Endodermal cell (in vitro differentiated cells): ENCODE results near the gene KHDC4. TPM values are rescaled to one million over a fixed set of nuclear protein-coding genes. Genes with fewer than 3 reads are reported as not detected.

Source experiments
- DNase-seq: peaks from one replicate; pipeline ENCODE4 v3.0.0-alpha.2; 2017
- H3K27ac ChIP-seq: 2 replicates; pipeline ENCODE4 v1.5.1; 2013; ENCODE audit warnings: mild to moderate bottlenecking, low read depth, low read length, moderate library complexity
- H3K27me3 ChIP-seq: 2 replicates; pipeline ENCODE4 v1.6.1; 2013; ENCODE audit warnings: mild to moderate bottlenecking, low read length, moderate library complexity; ENCODE audit not compliant: insufficient read depth, control insufficient read depth, poor library complexity, severe bottlenecking
- H3K36me3 ChIP-seq: 2 replicates; pipeline ENCODE4 v1.7.0; 2013; ENCODE audit warnings: mild to moderate bottlenecking, low read length, moderate library complexity; ENCODE audit not compliant: control insufficient read depth, insufficient read depth
- H3K4me1 ChIP-seq: one replicate; pipeline ENCODE4 v1.7.0; 2013; ENCODE audit warnings: low read length; ENCODE audit not compliant: control insufficient read depth, insufficient read depth
- H3K4me3 ChIP-seq: 2 replicates; pipeline ENCODE4 v1.5.1; 2013; ENCODE audit warnings: mild to moderate bottlenecking, low read length, moderate library complexity
- H3K9ac ChIP-seq: 2 replicates; pipeline ENCODE4 v1.6.1; 2013; ENCODE audit warnings: mild to moderate bottlenecking, low read length, moderate library complexity; ENCODE audit not compliant: poor library complexity, severe bottlenecking; ENCODE audit errors: extremely low read depth
- H3K9me3 ChIP-seq: 2 replicates; pipeline ENCODE4 v1.6.1; 2013; ENCODE audit warnings: mild to moderate bottlenecking, low read length, moderate library complexity; ENCODE audit not compliant: control insufficient read depth
- H3K27ac Mint-ChIP-seq: 2 replicates; pipeline ENCODE4 v1.8.0; 2020; ENCODE audit warnings: mixed read lengths
- H3K27me3 Mint-ChIP-seq: 2 replicates; pipeline ENCODE4 v1.8.0; 2021; ENCODE audit warnings: mild to moderate bottlenecking, mixed read lengths; ENCODE audit not compliant: insufficient read depth
- H3K36me3 Mint-ChIP-seq: 2 replicates; pipeline ENCODE4 v1.8.0; 2020; ENCODE audit warnings: low read depth, mixed read lengths
- H3K4me1 Mint-ChIP-seq: 2 replicates; pipeline ENCODE4 v1.8.0; 2020; ENCODE audit warnings: mixed read lengths
- H3K4me3 Mint-ChIP-seq: 2 replicates; pipeline ENCODE4 v1.8.0; 2020; ENCODE audit warnings: mild to moderate bottlenecking, moderate library complexity, mixed read lengths
- H3K9me3 Mint-ChIP-seq: 2 replicates; pipeline ENCODE4 v1.8.0; 2020; ENCODE audit warnings: mild to moderate bottlenecking, mixed read lengths
- CTCF ChIP-seq: fragments of 200-600 bp; sonication (generic); conservative IDR thresholded peaks from 2 replicates; pipeline ENCODE4 v1.5.0; 2021; ENCODE audit warnings: antibody characterized with exemption, mild to moderate bottlenecking
- WGBS, 2 experiments: methylation state at CpG; one replicate each; pipeline versions ENCODE4 v1.1.5 to v1.1.7; 2013; ENCODE audit warnings: missing lambda C conversion rate in 2 of 2, mixed read lengths in 1 of 2; ENCODE audit not compliant: insufficient coverage in 1 of 2, insufficient read length in 1 of 2; 5-methylcytosine and 5-hydroxymethylcytosine counted together
- total RNA-seq, 2 donors: library from RNA; stranded (reverse); fragmentation: NEBNext Ultra II Directional in 1 of 2; extraction: Animal tissue kit (Norgen Biotek cat#: 25700) in 1 of 2; gene quantifications; 2 replicates in 1 of 2; 3 replicates in 1 of 2; pipeline ENCODE4 v1.2.1, GENCODE V29; 2021

The KHDC4 gene
- total RNA-seq, 2 donors from 2014 or later: 67.7 to 76.2 TPM

GRCh38 chr1:155940993-155941844, 7.0 kb upstream of the KHDC4 start, which contains the start of gene RXFP4:
TSS of gene RXFP4 (plus strand) at chr1:155941638. CDS start at chr1:155941710, 72 bp downstream.
- peaks cover 3% of the 10 kb centered on the region for H3K36me3 ChIP-seq
- no peaks in the 10 kb centered on the region for H3K27me3 ChIP-seq
- no peaks in the 10 kb centered on the region for H3K9me3 ChIP-seq
- no peaks in the 10 kb centered on the region for H3K4me1 ChIP-seq
- Mint-ChIP-seq H3K36me3 (peaks cover 3% of the 10 kb centered on the region), H3K9me3 (no peaks in the 10 kb centered on the region), H3K27me3 (no peaks in the 10 kb centered on the region), H3K4me3 (no peak within 1 kb of the TSS), H3K4me1 (peaks cover 14% of the 10 kb centered on the region), H3K27ac (peak within 1 kb of the TSS; percentile 74)
- H3K27ac ChIP-seq: no peak within 1 kb of the TSS
- no peak within 1 kb of the TSS for H3K9ac ChIP-seq
- TF ChIP-seq CTCF: no peak
- no peak within 1 kb of the TSS for H3K4me3 ChIP-seq
- WGBS, 2 experiments: 83 to 85% methylated on average over 8 to 11 of the region's 11 CpGs
- DNase-seq: peak; percentile 68

- Histone ChIP-seq H3K27me3 (no peaks in the 10 kb centered on the region), H3K4me3 (no peak overlapping the region), H3K27ac (no peak overlapping the region), H3K4me1 (no peaks in the 10 kb centered on the region), H3K9ac (no peak overlapping the region), H3K36me3 (no peaks in the 10 kb centered on the region), H3K9me3 (no peaks in the 10 kb centered on the region)
- no peak overlapping the region for H3K27ac Mint-ChIP-seq
- H3K4me3 Mint-ChIP-seq: no peak overlapping the region
- no peaks in the 10 kb centered on the region for H3K36me3 Mint-ChIP-seq
- no peak for DNase-seq
- no peaks in the 10 kb centered on the region for H3K27me3 Mint-ChIP-seq
- H3K9me3 Mint-ChIP-seq: no peaks in the 10 kb centered on the region
- H3K4me1 Mint-ChIP-seq: peaks cover 11% of the 10 kb centered on the region
- WGBS, 2 experiments: 88 to 95% methylated on average over 4 of the region's 4 CpGs
- no peak for TF ChIP-seq CTCF
Observed at GRCh38 chr1:155940482-155940992, 6.3 kb upstream of the KHDC4 start.

GRCh38 chr1:155938220-155938627, 4.0 kb upstream of the KHDC4 start:
- Histone ChIP-seq H3K4me3 (no peak overlapping the region), H3K27ac (no peak overlapping the region), H3K4me1 (no peaks in the 10 kb centered on the region), H3K9me3 (no peaks in the 10 kb centered on the region), H3K9ac (no peak overlapping the region), H3K36me3 (peaks cover 5% of the 10 kb centered on the region), H3K27me3 (no peaks in the 10 kb centered on the region)
- peak; percentile 81 for TF ChIP-seq CTCF
- H3K4me3 Mint-ChIP-seq: no peak overlapping the region
- DNase-seq: peak; percentile 73
- WGBS, 2 experiments: 0% methylated on average over 1 of the region's 1 CpG; no CpG with 5 or more reads in 1 of the 2 experiments
- H3K9me3 Mint-ChIP-seq: no peaks in the 10 kb centered on the region
- H3K27ac Mint-ChIP-seq: peak overlapping the region; percentile 19
- peaks cover 3% of the 10 kb centered on the region for H3K4me1 Mint-ChIP-seq
- H3K36me3 Mint-ChIP-seq: no peaks in the 10 kb centered on the region
- H3K27me3 Mint-ChIP-seq: no peaks in the 10 kb centered on the region
